Mucosa of rectum (tissue), 2 donors: ENCODE results near the gene ACVR1B.

Experiments used
- H3K27ac ChIP-seq, 2 donors: one replicate each; pipeline ENCODE4 v1.7.0; 2013; ENCODE audit warnings: inconsistent platforms in 2 of 2, low read depth in 2 of 2, low read length in 2 of 2
- H3K27me3 ChIP-seq, 2 donors: one replicate each; pipeline ENCODE4 v1.7.0; 2013; ENCODE audit warnings: low read length in 2 of 2; ENCODE audit not compliant: control insufficient read depth in 2 of 2, insufficient read depth in 2 of 2
- H3K36me3 ChIP-seq, 2 donors: one replicate each; pipeline ENCODE4 v1.7.0; 2013; ENCODE audit warnings: low read length in 2 of 2; ENCODE audit not compliant: control insufficient read depth in 2 of 2, insufficient read depth in 2 of 2
- H3K4me1 ChIP-seq, 2 donors: one replicate each; pipeline ENCODE4 v1.7.0; 2013; ENCODE audit warnings: low read length in 2 of 2, mild to moderate bottlenecking in 1 of 2; ENCODE audit not compliant: control insufficient read depth in 2 of 2, insufficient read depth in 2 of 2
- H3K4me3 ChIP-seq, 2 donors: one replicate each; pipeline ENCODE4 v1.7.0; 2013; ENCODE audit warnings: low read length in 2 of 2
- H3K9ac ChIP-seq, 2 donors: one replicate each; pipeline ENCODE4 v1.7.0; 2013; ENCODE audit warnings: low read length in 2 of 2, low read depth in 1 of 2, mild to moderate bottlenecking in 1 of 2
- H3K9me3 ChIP-seq, 2 donors: one replicate each; pipeline ENCODE4 v1.7.0; 2013; ENCODE audit warnings: low read length in 2 of 2; ENCODE audit not compliant: control insufficient read depth in 2 of 2
- donor health status: healthy.
- donor health status: Normal muscosa, but diverticular disease.

The ACVR1B gene

DNA sequence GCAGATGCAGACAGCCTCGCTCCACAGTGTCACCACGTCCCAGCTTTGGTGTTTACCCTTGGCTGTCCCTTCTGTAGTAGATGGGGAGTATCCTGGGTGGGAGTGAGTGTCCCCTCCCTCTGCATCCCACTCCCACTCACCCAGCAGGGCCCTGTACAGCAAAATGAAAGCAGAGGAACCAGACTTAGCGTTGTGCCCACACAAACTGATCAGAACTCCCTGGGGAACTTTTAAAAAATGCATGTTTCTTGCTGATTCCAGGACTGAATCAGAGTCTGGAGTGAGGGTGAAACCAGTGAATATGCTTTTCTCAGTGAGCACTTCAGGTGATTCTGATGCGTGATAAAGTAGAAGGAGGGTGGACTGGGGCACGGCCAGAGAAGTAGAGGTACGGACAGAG lies 41.3 kb upstream of the ACVR1B start:
- H3K9ac ChIP-seq = peak overlapping the region; percentile 1 to 5
- peaks cover 3 to 10% of the 10 kb centered on the region in 2 donors for H3K36me3 ChIP-seq
- peak overlapping the region; percentile 1 to 15 for H3K4me3 ChIP-seq
- no peaks in the 10 kb centered on the region for H3K27me3 ChIP-seq
- no peaks in the 10 kb centered on the region for H3K9me3 ChIP-seq
- H3K27ac ChIP-seq = peak overlapping the region; percentile 7 to 41
- peaks cover 42 to 60% of the 10 kb centered on the region in 2 donors for H3K4me1 ChIP-seq

DNA sequence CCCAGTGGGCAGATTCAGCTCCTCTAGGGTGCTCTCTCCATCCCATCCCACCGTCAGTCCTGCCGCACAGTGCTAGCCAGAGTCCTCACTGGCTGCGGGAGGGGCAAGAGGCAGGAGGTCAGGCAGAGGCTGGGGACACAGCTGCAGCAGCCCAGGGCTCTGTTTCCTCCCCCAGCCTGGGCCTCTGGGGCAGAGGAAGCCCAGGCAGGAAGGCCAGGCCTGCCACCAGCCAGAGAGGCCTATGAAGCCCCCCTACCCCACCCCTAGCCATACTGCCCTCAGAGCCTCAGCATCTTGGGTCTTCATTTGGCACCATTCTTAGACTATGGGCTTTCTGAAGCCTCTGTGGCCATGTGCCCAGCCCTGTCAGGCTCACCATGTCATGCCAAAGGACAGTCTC lies 40.8 kb upstream of the ACVR1B start:
- H3K9ac ChIP-seq = no peak overlapping the region
- no peaks in the 10 kb centered on the region for H3K9me3 ChIP-seq
- peaks cover 40 to 56% of the 10 kb centered on the region in 2 donors for H3K4me1 ChIP-seq
- no peaks in the 10 kb centered on the region for H3K27me3 ChIP-seq
- peaks cover 9 to 16% of the 10 kb centered on the region in 2 donors for H3K36me3 ChIP-seq
- no peak overlapping the region for H3K4me3 ChIP-seq
- H3K27ac ChIP-seq = peak overlapping the region; percentile 37 to 71

DNA sequence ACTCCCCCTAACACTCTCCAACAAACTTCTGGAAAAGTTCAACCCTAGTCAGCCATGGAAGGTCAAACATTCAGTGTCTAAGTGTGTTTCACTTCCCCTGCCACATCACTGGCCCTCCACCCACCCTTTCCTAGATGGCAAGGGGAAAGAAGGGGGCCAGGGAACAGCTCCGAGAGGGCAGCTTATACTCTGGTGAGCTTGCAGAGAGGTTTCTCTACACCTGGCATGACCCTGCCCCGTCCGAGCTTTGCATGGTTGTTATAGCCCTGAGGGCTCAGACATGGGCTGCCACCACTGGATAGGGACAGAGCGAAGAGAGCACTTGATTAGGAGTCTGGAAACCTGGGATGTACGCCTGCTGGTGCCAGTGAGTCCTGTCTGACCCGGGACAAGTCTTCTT lies 40.2 kb upstream of the ACVR1B start:
- Histone ChIP-seq H3K4me1 (peaks cover 34 to 50% of the 10 kb centered on the region in 2 donors), H3K4me3 (peak overlapping the region in 1 of 2 donors; percentile 20), H3K36me3 (peaks cover 15 to 22% of the 10 kb centered on the region in 2 donors), H3K9me3 (no peaks in the 10 kb centered on the region), H3K27me3 (no peaks in the 10 kb centered on the region), H3K27ac (peak overlapping the region; percentile 23 to 71), H3K9ac (no peak overlapping the region)

DNA sequence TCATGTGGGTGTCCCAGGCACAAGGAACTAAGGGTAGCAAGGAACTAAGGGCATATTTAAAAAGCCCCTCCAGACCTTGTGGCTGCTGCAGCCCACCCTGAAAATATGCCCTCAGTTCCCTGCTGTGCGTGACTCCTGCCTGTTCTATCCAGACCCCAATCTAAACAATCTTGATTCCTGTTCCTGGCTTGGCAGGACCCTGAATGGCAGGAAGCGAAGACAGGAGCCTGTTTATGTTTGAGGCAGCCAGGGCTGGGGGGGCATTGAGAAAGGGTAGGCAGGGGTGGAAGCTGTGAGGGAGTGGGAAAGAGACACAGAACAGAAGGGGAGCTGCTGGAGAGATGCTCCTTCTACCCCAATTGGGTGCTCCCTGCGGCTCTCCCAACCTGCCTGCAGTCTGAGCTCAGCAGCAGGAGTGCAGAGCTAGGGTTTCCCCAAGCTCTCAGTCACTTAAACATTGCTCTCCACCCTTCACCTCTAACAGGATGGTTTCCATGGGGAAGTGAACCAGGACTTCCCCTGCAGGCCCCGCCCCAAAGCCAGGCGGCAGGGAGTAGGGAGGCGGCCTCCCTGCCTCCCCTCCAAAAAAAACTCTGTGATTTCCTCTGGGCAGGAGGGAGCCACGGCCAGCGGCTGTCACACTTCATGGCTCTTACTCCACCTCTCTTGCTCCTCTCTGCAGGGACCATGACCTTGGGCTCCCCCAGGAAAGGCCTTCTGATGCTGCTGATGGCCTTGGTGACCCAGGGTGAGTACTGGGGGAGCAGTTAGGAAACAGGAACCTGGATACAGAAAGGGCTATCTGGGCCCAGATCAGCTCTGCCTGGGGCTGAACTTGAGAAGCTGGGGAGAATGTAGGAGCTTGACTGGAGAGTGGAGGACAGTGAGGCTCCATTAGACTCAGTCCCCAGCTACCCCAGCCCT lies 39.4 kb upstream of the ACVR1B start:
- Histone ChIP-seq H3K27ac (peak overlapping the region; percentile 43 to 71), H3K4me3 (peak overlapping the region; percentile 13 to 38), H3K27me3 (no peaks in the 10 kb centered on the region), H3K9me3 (no peaks in the 10 kb centered on the region), H3K4me1 (peaks cover 28 to 46% of the 10 kb centered on the region in 2 donors), H3K9ac (peak overlapping the region in 1 of 2 donors; percentile 14), H3K36me3 (peaks cover 18 to 25% of the 10 kb centered on the region in 2 donors)

DNA sequence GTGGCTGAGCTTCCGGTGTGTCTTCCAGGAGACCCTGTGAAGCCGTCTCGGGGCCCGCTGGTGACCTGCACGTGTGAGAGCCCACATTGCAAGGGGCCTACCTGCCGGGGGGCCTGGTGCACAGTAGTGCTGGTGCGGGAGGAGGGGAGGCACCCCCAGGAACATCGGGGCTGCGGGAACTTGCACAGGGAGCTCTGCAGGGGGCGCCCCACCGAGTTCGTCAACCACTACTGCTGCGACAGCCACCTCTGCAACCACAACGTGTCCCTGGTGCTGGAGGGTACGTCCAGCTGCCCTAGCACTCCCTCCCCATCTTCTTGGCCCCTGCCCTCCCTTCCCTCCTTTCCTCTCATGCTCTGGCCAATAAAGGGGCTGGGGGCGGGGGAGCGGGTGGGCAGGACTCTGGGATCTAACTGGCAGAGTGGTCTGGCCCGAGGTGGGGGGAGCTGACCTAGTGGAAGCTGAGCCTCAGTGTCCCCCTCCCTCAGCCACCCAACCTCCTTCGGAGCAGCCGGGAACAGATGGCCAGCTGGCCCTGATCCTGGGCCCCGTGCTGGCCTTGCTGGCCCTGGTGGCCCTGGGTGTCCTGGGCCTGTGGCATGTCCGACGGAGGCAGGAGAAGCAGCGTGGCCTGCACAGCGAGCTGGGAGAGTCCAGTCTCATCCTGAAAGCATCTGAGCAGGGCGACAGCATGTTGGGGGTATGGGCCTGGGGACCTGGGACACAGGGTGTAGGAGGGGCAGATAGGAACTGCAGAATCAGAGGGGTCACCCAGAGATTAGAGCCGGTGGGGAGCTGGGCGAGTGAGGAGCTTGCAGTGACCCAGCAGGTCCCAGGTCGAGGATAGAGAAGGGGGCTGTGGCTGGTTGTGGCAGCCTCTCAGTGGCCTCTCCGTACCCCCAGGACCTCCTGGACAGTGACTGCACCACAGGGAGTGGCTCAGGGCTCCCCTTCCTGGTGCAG lies 38.1 kb upstream of the ACVR1B start:
- H3K27ac ChIP-seq = peak overlapping the region in 1 of 2 donors; percentile 71

DNA sequence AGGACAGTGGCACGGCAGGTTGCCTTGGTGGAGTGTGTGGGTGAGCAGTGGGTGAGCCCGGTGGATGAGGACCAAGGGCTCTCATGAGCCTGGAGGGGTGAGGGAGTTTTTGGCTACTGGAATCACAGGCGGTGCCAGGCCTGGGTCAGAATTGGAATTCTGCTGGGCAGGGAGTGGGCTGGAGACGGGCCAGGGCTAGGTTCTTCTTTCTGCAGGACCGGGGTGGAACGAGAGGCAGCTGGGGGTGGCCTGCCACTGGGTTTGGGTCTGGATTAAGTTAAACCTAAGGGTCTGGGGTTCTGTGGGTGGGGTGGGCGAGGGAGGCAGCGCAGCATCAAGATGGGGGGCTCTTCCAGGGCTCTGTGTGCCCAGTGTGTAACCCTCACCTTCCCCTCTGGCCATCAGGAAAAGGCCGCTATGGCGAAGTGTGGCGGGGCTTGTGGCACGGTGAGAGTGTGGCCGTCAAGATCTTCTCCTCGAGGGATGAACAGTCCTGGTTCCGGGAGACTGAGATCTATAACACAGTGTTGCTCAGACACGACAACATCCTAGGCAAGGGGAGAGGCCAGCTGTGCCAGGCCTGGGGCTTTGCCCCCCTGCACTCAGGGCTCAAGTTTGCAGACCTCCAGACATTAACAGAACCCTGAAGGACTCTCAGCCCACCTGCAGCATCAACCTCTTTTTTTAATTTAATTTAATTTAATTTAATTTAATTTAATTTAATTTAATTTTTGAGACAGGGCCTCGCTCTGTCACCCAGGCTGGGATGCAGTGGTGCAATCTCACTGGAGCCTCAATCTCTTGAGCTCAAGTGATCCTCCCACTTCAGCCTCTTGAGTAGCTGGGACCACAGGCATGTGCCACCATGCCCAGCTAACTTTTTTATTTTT lies 37.2 kb upstream of the ACVR1B start:
- Histone ChIP-seq H3K9me3 (no peaks in the 10 kb centered on the region), H3K27me3 (no peaks in the 10 kb centered on the region), H3K36me3 (peaks cover 29 to 36% of the 10 kb centered on the region in 2 donors), H3K27ac (no peak overlapping the region), H3K4me3 (no peak overlapping the region), H3K4me1 (peaks cover 20 to 32% of the 10 kb centered on the region in 2 donors), H3K9ac (no peak overlapping the region)

More for the DNA sequence above, 38.1 kb upstream of the ACVR1B start:
- peaks cover 21 to 41% of the 10 kb centered on the region in 2 donors for H3K4me1 ChIP-seq
- no peak overlapping the region for H3K9ac ChIP-seq
- H3K4me3 ChIP-seq = peak overlapping the region in 1 of 2 donors; percentile 31
- no peaks in the 10 kb centered on the region for H3K9me3 ChIP-seq
- no peaks in the 10 kb centered on the region for H3K27me3 ChIP-seq
- H3K36me3 ChIP-seq = peaks cover 22 to 30% of the 10 kb centered on the region in 2 donors

DNA sequence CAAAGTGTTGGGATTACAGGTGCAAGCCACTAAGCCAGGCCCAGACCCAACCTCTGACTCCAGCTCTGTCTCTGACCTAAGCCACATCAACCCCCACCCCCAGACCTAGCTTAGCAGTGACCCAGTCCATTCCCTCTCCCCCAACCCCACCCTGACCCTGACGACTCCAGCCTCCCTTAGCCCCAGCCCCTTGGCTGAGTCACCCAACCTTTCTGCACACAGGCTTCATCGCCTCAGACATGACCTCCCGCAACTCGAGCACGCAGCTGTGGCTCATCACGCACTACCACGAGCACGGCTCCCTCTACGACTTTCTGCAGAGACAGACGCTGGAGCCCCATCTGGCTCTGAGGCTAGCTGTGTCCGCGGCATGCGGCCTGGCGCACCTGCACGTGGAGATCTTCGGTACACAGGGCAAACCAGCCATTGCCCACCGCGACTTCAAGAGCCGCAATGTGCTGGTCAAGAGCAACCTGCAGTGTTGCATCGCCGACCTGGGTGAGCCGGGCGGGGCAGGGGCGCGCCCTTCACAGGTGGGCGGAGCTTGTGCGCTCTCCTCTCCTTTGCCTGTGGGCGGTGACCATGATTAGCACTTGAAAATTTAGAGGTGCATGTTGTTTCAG lies 36.4 kb upstream of the ACVR1B start:
- Histone ChIP-seq H3K9ac (no peak overlapping the region), H3K36me3 (peaks cover 36 to 37% of the 10 kb centered on the region in 2 donors), H3K4me1 (peaks cover 19 to 29% of the 10 kb centered on the region in 2 donors), H3K27me3 (no peaks in the 10 kb centered on the region), H3K4me3 (no peak overlapping the region), H3K27ac (no peak overlapping the region), H3K9me3 (no peaks in the 10 kb centered on the region)

DNA sequence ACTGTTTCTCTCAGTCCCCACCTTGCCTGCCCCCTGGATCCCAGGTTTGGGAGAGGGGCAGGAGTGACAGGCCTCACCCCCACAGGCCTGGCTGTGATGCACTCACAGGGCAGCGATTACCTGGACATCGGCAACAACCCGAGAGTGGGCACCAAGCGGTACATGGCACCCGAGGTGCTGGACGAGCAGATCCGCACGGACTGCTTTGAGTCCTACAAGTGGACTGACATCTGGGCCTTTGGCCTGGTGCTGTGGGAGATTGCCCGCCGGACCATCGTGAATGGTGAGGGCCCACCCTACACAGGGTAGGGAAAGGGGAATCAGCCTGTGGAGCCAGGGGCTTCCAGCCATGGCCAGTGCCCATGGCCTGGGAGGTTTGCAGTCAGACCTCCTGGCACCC lies 35.5 kb upstream of the ACVR1B start:
- Histone ChIP-seq H3K27me3 (no peaks in the 10 kb centered on the region), H3K4me1 (peaks cover 14 to 20% of the 10 kb centered on the region in 2 donors), H3K36me3 (peaks cover 36 to 39% of the 10 kb centered on the region in 2 donors), H3K9me3 (no peaks in the 10 kb centered on the region), H3K27ac (no peak overlapping the region), H3K4me3 (no peak overlapping the region), H3K9ac (no peak overlapping the region)

DNA sequence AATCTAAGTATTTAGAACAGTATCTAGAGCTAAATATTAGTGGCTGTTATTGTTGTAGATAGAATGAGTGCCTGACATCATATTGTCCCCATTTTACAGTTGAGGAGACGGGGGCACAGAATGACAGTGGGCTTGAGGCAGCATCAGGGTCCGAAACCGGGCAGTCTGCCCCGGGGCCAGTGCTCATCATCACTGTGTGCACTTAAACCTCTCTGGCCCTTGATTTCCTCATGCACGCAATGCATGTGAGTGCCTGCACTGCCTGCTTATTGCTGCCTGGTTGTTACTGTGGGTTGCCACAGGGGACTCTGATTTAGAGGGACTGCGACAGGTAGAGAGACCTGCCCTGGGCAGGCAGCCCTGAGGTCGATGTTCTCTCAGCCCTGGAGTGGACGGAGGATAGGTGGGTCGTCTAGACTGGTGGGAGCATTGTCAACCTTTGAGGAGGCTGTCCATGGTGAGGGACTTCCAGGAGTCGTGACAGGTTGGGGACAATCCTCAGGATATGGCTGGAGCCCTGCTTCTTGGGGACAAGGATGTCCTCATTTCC lies 34.4 kb upstream of the ACVR1B start:
- no peaks in the 10 kb centered on the region for H3K9me3 ChIP-seq
- no peak overlapping the region for H3K27ac ChIP-seq
- H3K4me1 ChIP-seq = peaks cover 6 to 9% of the 10 kb centered on the region in 2 donors
- H3K4me3 ChIP-seq = no peak overlapping the region
- H3K36me3 ChIP-seq = peaks cover 36 to 40% of the 10 kb centered on the region in 2 donors
- no peak overlapping the region for H3K9ac ChIP-seq
- no peaks in the 10 kb centered on the region for H3K27me3 ChIP-seq
